Prostate gland (tissue), 2 donors: Measurements from ENCODE around the gene RELT.

ENCODE experiments used
- CTCF ChIP-seq, 4 experiments: fragments of 200-600 bp in 2 of 4; fragments of 450-650 bp in 2 of 4; sonication (generic) in 2 of 4; IDR thresholded peaks; 1 replicate in 3 of 4; 2 replicates in 1 of 4; pipeline ENCODE4 v1.5.1; 2016 to 2019; ENCODE audit warnings: antibody characterized with exemption in 4 of 4, mild to moderate bottlenecking in 2 of 4, moderate library complexity in 2 of 4
- POLR2A ChIP-seq: fragments of 450-650 bp; IDR thresholded peaks from one replicate; pipeline ENCODE4 v1.6.1; 2016; ENCODE audit warnings: antibody characterized with exemption, mild to moderate bottlenecking

GRCh38 chr11:73399159-73399590 is 23.0 kb downstream of the RELT start:
- TF ChIP-seq CTCF (IDR thresholded peaks at IDR 0.05) (no peak), POLR2A (no peak)
